ENCODE results near the gene CUL7.

Gene CUL7

DNA sequence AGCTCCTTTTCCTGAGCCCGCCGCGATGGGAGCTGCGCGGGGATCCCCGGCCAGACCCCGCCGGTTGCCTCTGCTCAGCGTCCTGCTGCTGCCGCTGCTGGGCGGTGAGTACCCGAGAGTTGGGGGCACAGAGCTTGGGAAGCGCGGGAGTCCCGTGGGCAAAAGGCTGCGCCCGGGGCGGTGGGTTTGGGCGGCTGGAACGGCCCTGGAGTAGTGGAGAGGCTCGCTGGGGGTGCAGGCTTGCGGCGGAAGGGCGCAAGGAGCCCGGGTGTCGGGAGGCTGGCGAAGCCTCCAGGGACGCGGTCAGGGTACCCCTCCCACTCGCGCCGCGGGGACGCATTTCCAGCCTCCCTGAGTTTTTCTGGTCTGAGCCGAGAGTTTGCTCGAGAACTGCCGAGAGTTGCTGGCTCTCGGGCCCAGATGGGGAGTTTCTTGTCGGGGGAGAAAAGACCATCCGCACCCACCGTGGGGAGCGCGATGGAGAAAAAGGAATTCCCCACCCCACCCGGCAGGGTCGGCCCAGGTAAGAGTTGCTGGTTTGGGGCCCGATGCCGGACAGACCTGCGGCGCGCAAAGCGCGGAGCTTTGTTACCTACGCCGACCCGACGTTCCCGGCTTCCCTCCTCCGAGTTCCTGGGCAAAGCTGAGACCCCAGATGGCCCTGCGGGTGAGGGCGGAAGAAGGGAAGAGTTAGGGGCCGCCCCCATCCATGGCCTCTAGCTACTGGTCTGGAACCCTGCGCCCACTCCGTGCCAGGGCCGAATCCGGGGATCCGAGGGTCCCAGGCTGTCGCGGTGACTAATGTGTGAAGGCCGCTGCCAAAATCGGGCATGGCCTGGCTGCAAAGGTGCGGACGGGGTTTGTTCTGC, 23.0 kb upstream of the CUL7 start:
- DNase-seq = peak; percentile 18

DNA sequence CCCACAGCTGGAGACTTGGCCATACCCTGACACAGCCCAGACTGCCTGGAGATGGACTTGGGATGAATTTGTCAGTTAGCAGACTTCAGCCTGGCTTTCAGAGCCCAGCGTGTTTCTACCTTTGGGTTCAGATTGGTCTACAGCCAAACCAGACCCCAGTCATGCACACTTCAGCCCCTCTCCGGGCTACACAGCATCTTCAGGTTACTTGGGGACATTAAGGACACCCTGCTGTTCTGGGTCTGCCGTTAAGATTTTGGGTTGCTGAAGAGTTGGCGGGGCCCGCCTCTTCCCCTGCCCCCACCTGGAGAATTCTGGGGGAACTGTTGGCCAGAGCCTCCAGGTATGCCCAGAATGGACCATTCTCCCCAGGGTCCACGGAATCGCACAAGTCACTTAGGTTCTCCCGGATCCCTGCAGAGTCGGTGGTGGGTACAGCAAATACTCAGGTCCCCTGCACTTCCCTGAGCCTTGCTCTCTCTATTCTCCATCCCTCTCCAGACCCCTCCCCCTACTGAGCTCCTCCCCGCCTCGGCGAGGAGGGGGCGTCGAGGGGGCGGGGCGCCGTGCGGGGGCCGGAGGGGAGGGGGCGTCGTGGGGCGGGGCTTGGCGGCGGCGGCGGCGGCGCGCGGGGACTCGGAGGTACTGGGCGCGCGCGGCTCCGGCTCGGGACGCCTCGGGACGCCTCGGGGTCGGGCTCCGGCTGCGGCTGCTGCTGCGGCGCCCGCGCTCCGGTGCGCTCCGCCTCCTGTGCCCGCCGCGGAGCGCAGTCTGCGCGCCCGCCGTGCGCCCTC, 22.2 kb upstream of the CUL7 start, which contains the start of gene PTK7:
Gene PTK7 (plus strand): TSS at position 645 of the 794 bp plus-strand sequence. CDS start 175 bp downstream, outside the sequence.
- DNase-seq = no peak

DNA sequence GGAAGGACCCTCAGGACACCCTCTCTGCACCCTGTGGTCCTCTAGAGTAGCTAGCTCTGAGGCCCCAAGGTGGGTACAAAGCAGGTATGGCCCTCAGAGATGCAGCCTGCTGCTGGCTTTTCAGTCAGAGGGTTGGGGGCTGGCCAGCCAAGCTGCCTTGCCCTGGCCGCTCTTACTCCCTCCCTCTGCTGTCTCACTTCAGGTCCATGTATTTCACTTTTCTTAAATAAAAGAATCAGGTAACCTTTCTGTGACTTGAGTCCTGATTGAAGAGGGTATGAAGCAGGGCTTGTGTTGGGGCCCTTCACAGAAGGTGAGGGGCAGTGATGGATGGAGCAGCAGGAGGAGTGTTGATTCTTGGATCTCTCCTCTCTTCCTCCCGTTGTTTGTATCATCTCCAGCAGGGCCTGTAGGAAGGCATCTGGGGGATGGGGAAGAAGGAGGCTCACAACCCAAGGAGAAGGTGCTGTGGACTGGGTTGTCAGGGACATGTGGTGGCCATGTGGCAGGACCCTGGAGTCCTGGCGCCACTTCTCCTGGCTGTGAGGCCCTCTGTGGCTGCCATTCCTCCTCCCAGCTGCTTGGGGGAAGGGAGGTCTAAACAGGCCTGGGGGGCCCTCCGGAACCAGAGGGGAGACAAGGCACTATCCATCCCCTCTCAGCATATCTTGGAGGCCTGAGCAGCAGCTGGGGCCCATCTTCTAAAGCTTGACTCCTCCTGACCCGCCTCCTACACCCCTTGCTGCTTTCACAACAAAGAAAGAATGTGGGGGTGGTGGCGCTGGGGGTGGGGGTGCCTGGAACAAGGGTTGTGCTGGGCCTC, 21.4 kb upstream of the CUL7 start:
- DNase-seq = no peak

DNA sequence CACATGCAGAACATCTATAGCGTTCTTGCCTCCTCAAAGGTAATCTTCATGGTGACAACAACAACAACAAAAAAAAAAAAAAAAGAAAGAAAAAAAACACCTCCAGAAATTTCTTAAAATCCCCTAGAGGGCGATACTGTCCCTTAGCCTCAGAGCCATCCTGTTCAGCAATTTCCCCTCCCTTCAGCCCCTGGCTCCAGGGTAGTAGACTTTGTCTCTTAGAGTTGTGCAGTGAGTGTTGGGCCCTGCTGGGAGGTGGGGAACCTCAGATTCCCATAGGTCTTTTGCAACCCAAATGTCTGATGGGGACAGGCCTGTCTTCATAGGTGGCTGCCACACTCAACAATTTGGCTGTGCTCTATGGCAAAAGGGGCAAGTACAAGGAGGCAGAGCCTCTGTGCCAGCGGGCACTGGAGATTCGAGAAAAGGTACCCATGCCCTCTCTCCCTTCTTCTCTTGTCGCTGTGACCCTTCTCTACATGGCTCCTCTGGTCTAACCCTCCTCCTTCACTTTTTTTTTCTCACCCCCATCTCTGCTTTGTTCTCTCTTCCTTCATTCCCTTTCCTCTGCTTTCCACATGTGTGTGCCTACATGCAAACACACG, 16.5 kb upstream of the CUL7 start:
- DNase-seq = no peak

DNA sequence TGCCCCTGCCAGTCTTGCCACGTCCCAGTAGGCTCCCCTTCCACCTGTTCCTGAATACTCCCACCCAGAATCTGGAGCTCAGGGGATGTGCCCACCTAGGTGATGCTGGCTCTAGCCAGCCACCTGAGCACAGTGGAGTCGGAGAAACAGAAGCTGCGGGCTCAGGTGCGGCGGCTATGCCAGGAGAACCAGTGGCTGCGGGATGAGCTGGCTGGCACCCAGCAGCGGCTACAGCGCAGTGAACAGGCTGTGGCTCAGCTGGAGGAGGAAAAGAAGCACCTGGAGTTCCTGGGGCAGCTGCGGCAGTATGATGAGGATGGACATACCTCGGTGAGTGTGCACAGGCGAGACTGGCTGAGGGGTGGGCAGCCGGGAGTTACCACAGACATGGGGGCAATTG, 9.2 kb upstream of the CUL7 start:
- no peak for DNase-seq

DNA sequence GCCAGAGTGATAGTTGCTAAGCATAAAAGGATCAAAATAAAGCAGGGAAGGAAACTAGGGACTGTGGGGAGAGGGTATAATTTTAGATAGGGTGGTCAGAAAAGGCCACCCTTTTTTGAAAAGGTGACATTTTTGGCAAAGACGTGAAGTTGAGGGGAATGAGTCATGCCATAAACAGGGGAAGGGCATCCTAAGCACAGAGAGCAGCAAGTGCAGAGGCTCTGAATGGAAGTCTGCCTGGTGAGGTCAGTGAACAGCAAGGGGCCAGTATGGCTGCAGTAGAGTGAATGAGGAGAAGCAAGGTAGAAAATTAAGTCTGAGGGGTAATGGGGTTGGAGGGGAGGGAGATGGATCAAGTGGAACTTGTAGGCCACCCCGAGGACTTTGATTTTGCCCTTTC, 8.2 kb upstream of the CUL7 start:
- no peak for DNase-seq

DNA sequence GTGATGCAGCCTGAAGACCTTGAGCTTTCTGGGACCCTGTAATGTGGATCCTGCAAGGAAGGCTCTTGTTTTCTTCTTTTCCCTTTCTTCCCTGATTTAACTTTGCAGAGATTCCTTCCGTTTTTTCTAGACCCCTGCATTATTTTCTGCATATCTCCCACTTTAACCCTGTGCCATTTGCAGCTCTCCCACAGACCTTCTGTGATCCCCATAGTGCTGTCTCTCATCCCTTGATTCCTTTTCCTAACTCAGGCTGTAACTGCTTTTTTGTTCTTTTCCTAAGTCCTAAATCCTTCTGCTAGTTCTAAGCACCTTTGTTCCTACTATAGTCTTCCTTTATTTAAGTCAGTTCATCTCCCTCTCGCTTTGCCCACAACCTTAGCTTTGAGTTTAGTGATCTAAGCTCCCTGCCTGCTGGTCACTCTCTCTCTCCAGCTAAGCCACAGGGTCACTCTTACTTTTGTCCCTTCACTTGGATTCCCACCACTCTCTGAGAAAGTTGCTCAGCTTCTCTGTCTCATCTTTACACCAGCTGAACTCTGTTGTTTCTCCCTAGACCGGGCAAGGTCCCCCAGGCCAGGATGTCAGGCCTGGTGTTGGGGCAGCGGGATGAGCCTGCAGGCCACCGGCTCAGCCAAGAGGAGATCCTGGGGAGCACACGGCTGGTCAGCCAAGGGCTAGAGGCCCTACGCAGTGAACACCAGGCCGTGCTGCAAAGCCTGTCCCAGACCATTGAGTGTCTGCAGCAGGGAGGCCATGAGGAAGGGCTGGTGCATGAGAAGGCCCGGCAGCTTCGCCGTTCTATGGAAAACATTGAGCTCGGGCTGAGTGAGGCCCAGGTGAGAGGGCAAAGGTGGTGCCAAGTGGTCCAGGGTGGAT, 7.3 kb upstream of the CUL7 start:
- DNase-seq = no peak

DNA sequence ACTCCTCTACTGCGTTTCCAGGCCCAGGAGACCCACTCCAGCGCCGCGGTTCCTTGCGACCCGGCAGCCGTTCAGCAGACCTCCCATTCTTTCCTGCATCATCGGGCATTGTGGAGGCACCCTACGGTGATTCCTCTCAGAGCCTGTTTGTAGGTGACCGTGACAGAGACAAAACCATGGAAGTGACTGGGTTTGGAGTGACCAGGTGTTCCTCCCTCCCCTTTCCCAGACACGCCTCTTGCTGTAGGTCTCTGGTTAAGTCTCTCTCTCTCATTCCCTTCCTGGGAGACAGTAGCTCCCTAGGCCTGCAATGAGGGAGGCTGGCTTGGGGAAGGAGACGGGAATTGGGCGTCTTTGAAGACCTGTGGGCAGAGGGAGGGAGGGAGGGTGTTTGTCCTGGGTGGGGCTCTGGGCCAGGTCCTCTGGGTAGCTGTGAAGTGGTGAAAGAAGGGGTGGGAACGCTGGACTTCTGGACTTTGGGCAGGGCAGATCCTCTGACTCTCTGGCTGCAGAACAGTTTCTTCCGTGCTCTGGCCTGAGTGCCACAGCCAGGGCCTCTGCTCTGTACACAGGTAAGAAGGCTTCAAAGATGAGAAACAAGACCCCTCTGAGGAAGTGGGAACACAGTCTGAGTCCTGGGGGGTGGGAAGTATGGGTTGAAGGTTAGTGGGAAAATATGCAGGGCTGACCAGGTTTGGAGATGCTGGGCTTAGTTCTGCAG, 6.5 kb upstream of the CUL7 start:
- DNase-seq = no peak

DNA sequence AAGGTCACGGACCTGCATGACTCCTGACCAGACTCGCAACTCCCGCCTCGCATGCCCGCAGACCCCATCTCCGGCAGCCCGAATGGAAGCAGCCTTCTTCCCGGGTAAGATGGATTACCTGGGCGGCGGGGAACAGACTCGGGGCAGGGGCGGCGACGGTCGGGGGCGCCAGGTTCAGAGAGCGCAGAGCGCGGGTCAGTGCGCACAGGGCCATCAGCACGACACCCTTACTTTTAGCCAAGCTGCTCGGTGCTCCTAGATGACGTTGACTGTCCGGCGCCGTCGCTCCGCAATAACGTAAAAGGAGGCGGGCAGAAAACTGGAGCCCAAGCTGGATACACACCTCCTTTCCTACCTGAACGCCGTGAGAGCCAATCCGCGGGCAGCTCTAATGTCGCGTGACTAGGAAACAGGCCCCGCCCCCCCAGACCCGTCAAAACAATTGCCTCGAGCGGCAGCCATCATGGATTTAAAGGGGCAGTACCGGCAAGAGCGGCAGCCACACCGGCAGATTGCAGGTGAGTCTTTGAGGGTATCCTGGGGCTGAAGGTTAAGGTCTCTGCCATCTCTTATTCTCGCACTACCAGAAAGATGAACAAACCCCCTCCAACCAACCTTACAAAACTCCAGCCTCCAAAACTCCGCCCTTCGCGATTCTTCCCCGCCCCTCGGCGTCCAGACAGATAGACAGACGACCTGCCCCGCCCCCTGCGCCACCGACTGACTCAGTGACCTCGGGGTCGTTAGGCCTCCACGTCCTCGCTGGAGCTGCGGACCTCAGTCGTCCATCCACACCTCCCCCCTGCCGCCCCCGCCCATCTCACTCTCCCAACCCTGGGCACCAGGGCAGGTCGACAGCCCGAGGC, 5.8 kb upstream of the CUL7 start, which contains the start of the genes KLC4 and MRPL2:
Gene KLC4 (plus strand): TSS at position 464 of the 866 bp plus-strand sequence. CDS start 1,705 bp downstream, outside the sequence.
Gene MRPL2 (minus strand): TSS at position 267 of the 866 bp plus-strand sequence. CDS start 53 bp downstream, at position 214.
- DNase-seq = peak; percentile 96

DNA sequence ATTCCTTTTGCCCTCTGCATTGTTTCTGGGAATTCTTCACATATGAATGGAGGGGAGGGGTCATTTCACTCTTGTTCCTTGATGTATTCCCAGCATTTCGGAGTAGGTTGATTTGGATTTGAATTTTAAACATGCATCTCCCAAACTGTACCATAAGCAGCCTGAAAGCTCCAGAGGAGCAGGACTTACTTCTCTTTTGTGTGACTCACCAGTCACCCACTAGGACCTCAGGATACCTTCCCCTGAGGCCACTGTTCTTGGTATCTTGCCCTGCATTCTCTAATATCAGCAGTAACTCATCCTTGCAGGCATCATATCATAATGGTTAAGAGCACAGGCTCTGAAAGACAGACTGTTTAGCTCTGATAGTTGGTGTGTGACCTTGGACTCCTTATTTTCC, 4.9 kb upstream of the CUL7 start:
- no peak for DNase-seq

DNA sequence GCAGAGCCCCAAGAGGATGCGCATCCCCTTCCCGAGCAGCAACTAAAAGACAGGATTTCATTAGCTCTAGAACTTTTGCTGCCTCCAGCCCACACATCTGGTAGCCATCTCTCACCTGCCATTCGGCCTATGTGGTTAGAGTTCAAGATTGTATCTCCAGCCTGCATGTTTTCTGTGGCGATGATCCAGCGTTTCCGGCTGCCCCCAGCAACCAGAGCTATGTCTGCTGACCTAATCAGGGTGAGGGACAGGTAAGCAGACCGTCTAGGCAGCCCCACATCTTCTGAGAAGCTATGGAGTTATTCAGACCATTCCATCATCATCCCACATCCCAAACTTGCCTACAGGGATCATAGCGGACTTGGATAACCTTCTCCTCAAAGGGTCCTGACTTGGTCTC, 2.3 kb upstream of the CUL7 start:
- no peak for DNase-seq

DNA sequence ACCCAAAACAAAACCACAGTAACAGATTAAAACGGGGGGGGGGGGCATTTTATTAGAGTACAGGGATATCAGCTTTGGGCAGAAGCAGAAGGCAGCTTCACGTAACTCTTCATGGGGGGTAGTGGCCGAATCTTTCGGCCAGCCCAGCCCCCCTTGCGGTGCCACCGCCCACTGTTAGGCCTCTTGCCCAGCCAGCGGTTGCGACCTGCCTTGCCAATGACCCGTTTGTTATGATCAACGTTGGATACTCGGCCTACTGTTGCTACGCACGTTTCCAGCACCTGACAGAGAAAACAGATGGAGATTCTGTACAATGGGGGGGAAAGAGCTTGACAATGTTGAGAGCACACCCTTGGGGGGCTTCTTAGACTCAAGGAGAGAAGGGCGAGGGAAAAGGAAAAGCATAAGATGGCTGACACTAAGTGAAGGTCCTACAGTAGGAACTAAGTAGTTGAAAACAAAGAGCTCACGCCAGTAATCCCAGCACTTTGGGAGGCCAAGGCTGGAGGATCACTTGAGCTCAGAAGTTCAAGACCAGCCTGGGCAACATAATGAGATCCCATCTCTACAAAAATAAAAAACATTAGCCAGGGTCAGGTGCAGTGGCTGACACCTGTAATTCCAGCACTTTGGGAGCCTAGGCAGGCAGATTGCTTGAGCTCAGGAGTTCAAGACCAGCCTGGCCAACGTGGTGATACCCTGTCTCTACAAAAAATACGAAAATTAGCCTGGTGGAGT, 724 bp upstream of the CUL7 start:
- DNase-seq = no peak

DNA sequence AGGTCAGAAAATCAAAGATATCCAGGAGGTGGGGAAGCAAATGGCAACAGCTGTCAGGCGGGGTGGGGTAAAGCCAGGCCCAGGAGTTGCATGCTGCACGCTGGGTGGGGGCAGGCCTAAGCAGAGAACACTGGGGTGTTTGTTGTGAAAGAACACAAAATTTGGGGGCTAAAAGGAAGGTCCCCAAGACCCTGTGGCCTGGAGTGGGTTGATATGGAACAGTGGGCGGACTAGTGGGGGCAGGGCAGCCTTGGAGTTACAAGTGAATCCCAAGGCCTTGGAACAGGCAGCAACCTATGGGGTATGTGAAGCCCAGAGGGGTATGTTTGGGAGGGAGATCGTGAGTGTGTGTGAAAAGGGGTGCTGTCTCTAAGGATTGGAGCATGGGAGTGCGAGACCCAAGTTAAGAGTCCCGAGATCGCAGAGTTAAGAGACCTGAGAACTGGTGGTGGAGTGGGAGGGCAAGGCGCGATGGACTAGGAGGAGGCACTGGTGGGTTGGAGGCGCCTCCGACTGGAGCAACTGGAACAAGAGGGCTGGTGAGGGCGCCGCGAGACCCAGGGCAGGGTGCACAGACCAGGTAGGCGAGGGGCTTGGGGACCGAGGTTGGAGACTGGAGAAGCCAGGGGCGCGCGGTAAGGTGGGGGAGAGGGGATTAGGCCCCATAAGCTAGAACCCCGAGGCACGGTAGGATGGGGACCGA, 658 bp downstream of the CUL7 start:
- DNase-seq = no peak

DNA sequence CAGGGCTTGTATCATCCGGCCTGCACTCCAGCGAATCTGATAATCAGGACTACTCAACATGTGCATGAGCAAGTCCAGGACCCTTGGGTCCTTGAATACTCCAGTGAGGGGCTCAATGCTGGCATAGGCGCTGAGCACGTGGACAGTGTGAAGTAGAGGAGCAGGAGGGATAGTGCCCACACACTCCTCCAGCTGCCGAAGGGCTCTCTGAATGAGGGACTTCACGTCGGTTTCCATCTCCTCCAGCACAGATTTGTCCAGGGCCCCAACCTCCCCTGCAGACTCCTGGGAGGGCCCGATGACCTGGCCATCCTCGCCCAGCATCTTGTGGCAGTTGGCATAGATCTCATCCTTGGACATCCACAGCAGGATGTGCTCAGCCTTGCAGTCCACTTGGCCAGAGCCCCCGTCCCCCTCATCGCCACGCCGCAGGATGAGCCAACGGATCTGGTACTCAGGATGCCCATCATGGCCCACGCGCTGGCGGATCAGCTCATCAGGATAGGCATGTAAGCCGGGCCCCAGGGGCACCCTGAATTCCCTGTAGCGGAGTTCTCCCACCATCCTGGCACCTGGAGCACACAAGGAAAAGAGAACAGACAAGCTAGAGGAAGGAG, 1.3 kb downstream of the CUL7 start:
- no peak for DNase-seq

DNA sequence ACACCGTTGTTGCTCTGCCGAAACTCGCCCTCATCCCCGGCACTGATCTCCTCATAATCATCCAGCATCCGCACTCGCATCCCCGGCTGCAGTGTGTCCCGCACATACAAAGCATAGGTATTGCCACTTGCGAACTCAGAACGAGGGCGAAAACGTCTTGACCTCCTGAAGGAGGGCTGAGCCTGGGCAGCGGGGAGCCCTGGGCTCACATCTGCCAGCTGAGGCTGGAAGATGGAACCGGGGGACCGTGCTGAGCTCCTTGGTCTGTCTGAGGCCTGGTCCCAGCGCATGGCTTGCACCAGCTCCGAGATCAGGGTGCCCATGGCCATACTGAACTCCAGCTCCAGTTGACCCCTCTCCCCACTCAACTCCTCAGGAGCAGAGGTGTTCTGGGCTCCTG, 2.7 kb downstream of the CUL7 start:
- no peak for DNase-seq

DNA sequence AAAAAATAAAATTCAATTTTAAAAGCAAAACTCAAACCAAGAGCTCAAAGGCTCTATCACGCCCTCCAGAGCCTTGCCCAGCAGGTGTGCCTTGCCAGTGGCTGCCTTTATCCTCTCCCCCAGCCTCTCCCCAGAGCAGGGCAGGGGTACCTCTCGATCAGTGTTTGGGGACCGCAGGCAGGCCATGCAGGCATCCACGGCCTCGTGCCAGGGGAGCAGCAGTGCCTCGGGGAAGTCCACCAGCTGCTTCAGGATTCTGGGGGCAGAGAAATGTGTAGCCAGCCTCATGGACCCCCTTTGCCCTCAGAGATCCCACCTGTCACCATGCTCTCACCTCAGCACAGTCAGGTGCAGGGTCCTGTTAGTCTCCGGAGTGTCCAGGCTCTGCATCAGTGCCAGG, 5.7 kb downstream of the CUL7 start:
- DNase-seq = no peak

DNA sequence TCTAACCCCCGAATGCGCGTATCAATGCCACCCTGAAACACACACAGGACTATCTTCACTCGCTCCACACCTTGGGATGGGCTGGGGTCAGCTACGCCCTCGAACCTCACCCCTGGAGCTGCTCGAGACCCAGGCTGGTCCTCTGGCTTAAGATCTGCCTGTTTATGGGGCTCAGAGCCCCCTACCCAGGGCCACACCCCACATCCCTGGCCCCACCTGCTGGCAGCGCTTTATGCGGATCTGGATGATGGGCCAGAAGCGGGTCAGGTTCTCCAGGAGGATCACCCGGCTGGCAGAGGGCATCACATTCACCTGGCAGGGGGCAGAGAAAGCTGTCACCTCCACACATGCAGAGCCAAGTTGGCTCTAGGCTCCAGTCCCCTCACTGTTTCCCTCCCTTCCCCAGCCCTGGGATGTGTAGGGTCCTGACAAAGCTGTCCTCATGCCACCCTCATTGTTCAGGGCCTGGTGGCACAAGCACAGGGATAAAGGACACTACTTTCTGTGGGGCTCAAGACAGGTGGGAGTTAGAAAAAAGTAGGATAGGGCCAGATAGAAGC, 8.2 kb downstream of the CUL7 start:
- no peak for DNase-seq

Measured in T1000 (cell line).